Activated CD8-positive, alpha-beta memory T cell treated with anti-CD3 and anti-CD28 coated beads for 24 hours (primary cell): ENCODE data around the gene STARD7.
A peak's percentile ranks its signal among the peaks of the same experiment; 100 is the strongest.
"Not testable (repeated sequence)": the region's sequence is repeated elsewhere in the genome, so short reads cannot be mapped to it uniquely, and the experiment has no call there.

Source experiments
- DNase-seq: peaks from one replicate; pipeline ENCODE4 v3.0.0-alpha.2; 2020

Gene STARD7

DNA sequence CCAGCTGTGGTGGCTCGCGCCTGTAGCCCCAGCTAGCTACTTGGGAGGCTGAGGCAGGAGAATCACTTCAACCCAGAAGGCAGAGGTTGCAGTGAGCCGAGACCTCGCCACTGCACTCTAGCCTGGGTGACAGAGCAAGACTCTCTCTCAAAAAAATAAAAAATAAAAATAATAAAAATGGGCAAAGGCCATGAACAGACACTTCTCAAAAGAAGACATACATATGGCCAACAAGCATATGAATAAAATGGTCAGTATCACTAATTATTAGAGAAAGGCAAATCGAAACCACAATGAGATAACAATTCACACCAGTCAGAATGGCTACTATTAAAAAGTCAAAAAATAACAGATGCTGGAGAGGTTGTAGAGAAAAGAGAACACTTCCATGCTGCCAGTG is 48.3 kb downstream of the STARD7 start:
- DNase-seq, result not testable (repeated sequence)

DNA sequence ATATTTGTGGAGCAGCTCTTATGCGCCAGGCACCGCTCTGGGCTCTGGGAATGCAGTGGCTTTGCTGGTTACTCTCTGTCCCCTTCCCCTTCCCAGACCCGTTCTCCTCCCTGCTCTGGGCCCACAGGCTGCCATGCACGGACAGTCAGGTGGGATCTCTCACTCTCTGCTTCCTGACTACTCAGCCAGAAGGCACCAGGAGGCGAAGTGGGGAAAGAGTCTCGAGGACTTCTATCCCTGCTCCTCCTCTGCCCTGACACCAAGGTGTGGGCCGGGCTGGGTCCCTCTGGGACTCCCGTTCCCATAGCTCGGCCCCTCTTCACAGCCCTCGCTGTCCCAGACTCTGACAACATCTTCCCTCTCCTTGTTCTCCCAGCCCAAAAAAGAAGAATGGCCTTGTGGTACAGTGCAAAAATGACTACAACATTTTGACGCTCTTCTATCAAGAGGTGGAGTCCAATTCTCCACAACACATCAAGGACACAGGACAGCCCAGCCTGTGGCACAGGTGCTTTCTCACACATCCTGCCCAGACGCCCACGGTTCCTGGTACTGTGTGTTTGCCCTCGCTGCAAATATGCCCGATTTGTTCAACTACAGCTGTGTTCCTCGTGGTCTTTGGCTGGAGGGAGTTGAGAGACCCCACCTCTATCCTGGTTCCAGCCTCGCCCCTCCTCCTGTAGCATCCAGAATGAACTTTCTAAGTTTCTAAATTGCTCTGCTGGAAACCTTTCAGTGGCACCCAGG is 49.4 kb downstream of the STARD7 start:
- peak; percentile 78 for DNase-seq

DNA sequence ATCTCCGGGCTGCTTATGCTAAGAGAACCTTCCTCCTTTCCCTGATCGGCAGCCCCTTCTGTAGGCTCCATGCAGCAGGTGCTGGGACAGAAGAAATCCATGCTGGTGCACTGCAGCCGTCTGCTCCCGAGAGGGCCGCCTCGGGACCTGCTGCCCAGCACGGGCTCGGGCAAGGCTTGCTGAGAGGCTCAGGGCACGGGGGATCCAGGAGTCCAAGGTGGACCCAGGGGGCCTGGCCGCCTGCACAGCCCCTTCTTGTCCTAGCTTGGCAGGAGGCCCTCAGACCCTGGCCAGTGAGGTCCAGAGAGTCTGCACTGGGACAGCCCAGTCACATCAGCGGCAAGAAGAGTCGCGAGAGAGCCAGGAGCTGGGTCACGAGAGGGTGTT is 50.1 kb downstream of the STARD7 start:
- no peak for DNase-seq

DNA sequence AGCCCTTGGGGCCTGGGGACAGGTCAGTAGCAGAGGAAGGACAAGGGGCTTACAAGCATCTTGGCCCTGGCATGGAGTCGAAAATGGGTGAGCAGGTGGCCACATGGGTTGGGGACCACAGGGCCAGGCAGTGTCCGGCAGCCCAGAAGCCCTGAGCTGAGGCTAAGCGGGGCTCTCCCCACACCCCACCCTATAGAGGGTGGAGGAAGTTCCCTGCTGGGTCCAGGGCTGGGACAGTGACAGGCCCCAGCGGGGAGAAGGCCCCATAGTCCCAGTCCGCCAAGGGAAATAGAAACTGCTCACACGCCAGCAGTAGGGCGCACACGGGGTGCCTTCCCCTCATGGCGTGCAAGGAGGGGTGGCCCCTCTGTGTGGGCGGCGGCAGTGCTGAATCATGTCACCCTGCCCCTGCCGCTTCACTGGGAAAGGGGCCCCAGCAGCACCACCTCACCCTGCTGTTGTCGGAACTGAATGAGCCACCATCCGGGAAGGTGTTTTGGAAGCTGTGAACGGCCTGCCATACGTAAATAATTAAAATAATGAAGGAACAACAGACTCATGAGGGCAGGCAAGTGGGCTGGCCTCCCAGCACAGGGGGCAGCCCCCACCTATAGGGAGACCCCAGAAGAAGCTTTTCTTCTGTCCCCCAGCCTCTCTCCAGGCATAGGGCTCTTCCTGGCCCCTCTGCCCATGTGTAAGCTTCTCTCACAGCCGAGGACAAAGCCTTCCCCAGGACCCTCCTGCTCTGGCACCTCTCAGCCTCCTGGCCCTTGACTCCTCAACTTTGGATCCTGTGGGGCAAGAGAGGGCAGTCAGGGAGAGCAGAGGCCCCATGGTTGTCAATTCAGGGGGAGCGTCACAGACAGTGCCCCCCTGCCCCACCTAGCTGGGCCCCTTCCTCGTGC is 50.7 kb downstream of the STARD7 start:
- peak; percentile 97 for DNase-seq

DNA sequence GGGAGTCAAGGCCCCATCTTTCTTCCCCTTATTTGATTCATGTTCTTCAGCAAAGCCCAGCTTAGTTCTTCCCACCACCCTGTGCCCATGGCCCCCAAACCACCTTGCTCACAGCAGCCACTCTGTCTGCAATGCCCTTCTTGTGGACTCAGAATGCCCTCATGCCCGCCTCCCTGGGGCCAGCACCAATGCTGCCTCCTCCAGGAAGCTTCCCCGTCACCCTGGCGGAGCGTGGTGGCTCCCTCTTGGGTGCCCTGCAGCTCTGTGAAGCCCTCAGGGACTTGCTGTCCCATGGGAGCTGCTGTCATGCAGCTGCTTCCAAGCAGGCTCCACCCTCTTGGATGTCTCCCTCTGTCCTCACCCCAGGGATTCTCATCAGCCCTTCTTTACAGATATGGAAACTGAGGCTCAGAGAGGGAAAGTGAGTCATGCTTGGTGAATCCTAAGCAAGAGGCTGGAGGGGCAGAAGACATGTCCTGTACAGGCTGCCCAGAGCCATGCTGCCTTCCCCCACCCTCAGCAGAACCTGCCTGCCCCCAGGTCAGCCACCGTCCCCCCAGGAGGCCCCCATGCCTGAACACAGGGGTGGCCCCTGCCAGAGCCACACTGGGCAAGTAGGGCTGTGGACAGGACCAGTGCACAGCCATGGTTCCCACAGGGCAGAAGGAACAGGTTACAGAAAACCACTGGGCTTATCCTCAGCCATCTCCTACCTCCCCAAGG is 51.5 kb downstream of the STARD7 start:
- DNase-seq, result peak; percentile 78

DNA sequence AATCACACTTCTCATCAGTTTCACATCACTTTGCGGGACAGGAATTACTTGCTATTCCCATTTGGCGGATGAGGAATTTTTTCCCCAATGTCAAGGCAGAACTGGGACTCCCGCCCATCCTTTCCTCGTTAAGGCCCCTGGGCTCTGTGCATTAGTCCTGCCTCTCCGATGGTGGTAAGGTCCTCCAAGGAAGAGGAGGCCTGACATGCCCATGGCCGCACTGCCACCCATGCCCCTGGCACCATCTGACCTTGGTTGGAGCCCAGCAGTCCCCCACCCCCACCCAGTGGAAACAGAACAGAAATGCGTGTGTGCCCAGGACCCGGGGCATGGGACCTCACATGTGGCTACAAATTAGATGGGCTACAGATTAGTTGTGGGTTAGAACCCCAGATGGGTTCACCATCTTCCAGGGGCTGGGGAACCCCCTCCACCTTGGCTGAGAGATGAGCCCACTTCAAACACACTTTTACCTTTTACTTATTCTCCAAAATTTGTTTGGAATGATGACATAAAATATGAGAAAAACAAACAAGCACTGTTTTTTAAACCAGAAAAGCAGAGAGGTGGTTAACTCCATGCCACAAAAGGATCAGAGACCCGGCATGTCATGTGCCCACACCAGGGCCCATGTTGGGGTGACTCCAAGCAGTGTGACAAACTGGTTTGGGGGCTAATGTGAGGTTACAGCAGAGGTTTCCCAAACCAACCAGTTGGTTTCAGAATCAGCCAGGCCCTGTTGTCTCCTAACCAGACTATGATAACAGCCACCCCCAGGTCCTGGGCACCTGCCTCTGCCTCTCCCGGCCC is 52.4 kb downstream of the STARD7 start:
- DNase-seq, result peak; percentile 79

DNA sequence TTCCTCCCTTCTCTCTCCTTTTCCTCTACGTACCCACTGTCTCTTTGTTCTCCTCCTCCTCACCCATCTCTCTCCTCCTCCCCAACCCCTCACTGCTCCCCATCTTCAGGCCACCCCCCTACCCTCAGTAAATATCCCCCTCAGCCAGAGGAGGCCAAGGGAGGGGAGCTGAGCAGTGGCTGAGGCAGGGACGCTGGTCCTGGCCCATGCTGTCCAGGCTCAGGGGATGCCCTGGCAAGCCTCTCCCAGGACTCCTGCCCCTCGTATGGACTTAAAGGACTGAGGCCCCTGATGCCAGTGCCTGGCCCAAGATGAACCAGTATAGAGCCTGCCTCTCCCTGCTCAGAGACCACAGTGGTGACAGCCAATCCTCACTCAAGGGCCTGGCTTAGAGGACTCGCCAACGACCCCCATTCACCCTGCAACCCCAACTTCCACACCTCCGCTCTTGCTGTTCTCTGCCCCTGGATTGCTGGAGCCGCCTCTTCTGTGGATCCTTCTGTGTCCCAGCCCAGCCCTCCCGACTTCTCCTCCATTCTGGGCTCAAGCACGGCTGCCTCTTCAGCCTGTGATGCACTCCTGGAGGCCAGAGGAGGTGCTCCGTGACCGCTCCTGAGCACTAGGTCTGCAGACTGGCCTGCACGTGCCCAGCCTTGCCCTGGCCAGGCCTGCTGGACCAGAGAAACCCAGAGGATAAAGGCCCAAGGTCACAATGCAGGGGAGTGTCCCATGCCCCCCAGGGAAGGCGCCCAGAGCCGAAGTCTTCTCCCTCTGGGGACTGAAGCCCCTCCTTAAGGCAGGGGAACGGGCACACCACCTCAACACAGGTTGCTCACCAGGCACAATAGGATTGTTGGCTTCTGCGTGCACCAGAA is 53.9 kb downstream of the STARD7 start:
- no peak for DNase-seq

DNA sequence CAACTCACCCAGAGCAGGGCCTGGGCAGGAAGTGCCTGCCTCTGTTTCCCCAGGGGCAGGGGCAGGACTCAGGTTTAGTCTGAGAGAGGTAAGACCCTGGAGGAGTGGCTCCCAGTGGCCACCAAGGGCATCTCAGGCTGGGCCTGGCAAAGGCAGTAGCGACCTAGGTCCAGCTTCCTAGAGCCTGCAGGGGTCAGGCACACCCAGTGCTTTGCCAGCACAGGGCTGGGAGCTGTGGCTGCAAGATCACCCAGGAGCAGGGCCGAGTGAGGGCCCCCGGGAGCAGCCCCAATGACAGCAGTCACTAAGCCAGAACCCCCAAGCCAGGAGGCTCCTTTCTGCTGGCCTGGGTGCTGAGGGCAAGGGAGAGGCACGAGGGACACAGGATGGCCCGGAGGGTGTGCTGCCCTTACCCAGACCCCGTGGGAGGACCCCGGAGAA is 54.6 kb downstream of the STARD7 start:
- DNase-seq, result no peak

DNA sequence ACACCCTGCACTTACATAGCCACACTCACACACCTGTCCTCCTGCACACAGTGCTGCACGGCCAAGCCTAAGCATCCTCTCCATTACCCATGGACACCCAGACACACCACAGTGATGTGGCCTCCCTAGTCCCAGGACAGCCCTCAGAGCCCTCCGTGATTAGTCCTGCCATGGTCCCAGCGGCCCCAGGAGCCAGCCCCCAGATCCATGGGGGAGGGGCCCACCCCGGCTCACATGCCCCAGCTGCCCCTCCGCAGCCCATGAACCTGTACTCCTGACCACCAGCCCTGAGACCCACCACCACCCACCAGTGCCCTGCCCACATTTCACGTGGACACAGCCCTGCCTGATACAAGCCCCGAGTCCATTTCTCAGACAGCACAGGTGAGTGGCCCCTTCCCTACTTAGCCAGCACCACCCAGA is 55.3 kb downstream of the STARD7 start:
- DNase-seq, result no peak

DNA sequence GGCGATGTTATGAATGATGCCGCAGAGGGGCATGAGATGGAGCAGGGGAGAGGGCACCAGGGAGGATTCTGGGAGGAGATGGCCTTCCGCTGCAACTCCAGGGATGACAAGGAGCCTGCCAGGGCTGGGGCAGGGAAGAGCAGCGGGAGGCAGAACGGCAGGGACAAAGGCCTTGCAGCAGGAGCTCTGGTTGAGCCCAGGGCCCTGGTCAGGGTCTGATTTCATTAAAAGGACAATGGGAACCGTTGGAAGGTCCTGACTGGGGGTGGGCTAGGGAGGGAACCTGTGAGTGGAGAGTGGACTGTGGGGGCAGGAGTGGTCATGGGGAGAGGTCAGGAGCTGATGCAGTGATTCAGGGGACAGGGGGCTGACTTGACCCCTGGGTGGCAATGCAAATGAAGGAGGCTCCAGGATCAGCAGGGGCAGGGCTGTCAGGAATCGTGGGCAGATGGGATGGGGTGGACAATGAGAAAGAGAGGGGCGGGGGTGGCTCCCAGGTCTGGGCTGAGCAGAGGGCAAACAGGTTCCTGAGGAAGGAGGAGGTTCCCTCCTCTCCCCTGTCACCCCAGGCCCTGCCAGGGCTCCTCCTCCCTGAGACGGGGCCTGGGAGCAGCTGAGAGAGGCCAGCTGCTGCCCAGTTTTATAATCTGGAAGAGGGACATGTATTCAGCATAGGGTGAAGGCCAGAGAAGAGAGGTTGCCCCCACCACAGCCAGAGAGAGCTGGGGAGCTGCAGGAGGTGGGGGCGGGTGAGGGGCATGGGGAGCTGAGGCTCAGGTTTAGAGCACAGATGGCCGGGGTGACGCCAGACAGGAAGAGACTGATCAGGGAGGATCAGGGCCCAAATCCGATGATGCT is 56.1 kb downstream of the STARD7 start:
- DNase-seq, result no peak

DNA sequence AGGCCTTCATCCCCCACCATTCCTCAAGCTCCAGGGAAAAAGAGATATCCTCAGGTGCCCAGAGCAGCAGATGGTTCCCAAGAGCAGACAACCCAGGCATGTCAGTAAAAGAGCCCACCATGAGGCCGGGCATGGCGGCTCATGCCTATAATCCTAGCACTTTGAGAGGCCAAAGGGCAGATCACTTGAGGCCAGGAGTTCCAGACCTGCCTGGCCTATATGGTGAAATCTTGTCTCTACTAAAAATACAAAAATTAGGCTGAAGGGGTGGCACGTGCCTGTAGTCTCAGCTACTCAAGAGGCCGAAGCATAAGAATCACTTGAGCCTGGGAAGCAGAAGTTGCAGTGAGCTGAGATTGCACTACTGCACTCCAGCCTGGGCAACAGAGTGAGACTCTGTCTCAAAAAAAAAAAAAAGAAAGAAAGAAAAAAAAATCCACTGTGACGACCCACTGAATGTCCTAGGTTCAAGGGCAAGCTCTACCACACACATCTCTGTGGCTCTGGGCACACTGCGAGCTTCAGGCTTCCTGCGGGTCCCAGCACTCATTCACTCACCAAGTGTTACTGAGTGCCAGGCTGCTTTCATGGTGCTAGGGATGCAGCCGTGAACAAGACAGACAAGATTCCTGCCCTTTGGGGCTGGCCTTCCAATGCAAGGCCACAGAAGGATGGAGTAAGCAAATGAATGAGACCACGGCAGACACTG is 56.9 kb downstream of the STARD7 start:
- no peak for DNase-seq

DNA sequence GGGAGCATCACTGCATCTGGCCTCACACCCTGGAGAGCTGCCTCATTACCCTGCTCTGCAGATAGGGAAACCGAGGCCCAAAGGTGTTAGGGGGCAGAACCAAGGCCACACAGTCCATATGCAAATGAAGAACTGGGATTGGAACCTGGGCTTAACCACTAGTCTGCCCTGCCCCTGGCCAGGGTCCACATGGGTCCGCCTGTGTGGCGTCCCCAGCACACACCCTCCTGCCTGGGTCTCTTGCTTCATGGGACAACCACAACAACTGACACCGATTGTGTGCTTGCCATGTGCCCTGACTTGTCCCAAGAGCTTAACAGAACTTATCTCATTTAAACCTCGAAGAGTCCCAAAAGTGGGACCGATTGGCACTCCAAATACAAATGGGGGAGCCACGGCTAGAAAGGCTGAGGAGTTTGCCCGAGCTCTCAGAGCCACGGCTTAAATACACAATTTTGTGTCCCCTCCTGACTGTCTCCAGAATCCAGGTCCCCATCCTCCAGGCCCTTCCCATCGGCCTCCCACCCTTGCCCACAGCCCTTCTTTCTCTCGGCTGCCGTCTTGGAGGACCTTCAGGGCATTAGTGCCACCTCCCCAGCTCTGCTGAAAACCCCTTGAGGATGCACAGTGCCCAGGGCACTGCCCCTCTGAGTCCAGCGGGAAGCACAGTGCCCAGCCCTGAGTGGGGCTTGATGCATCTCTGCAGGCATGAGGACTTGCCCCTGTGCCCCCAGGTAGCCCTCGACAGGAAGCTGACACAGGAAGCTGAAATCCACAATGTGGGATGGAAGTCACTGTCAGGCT is 57.6 kb downstream of the STARD7 start:
- no peak for DNase-seq

DNA sequence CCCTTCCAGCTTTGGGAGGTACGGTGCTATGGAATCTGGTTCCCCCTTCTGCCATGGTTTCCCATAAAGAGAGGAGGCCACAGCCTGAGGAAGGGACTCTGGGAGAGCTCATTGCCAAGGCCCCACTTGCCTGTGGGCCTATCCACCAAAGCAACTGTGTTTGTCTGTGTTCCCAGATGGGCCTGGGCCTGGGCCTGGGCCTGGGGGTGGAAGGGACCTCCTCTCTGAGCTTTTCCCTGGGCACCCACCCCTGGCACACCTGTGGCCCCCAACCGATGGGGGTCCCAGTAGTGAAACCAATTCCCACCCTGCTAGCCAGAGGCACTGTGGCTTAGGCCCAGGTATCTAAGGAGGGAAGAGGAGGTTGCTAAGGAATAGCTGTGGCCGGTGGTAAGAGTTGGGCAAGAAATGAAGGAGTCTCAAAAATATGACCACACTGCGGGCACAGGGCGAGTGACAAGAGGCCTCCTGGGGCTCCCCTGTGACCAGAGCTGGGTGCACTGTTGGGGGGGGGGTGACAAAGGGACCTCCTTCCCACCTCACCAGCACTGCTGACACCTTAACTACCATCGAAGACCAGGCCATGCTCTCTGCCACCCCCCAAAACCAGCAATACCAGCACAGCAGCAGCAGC is 58.5 kb downstream of the STARD7 start:
- no peak for DNase-seq

DNA sequence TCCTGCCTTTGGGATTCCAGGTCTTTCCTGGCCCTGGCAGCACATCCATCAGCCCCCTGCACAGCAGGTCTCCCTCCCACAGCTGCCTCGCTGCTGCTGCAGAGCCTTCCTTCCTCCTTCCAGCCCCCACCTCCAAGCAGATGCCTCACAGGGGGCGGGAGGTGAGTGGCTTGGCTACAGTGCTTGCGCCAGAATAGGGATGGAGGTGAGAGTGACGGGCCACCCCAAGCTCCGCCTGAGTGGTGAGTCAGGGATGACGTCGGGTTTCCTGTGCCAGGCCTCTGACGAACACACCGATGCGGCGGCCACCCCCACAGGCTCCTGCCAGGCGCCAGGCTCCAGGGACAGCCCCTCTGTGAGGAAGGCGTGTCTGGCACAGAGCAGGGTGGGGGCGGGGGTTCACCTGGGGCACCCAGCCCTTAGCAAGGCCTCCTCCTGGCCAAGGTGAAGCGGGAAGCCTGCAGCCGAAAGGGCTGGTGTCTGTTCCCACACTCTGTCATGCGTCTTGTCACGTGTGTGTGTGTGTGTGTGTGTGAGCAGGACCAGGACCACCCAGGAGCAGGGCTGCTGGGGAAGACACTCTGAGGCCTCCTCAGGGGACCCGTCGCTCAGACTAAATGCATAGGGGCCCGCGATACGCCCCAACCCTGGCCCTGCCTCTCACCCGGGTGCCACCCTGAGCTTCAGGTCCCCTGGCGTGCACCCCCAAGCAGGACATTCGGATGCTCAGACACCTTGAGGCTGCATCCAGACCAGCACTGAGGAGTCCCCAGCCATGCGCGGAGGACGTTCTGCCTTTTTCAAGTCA is 60.0 kb downstream of the STARD7 start:
- DNase-seq, result peak; percentile 96

DNA sequence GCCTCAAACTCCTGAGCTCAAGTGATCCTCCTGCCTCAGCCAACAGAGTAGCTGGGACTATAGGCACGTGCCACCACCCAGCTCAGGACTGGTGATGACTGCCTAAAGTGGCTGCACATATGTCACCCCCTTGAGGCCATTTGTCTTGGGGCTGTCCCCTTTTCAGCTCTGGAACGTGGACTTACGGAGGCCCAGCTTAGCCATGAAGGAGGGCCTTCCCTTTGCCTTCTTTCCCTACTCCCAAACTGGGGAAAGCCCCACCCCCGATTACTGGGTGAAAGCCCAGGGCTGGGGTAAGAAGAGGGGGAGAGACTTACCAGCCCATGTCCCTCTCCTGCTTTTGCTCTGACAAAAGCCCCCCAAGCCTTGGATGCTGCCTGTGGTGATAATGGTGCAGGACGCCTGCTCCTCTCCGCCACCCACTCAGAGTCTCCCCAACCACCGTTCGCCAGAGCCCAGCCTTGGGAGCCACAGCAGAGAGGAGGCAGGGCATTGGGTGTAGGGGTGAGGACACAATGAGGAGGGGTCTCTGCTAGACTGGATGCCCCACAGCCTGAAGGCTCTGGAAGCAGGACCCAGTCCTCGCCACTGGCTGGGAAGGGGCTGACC is 60.9 kb downstream of the STARD7 start:
- peak; percentile 71 for DNase-seq

DNA sequence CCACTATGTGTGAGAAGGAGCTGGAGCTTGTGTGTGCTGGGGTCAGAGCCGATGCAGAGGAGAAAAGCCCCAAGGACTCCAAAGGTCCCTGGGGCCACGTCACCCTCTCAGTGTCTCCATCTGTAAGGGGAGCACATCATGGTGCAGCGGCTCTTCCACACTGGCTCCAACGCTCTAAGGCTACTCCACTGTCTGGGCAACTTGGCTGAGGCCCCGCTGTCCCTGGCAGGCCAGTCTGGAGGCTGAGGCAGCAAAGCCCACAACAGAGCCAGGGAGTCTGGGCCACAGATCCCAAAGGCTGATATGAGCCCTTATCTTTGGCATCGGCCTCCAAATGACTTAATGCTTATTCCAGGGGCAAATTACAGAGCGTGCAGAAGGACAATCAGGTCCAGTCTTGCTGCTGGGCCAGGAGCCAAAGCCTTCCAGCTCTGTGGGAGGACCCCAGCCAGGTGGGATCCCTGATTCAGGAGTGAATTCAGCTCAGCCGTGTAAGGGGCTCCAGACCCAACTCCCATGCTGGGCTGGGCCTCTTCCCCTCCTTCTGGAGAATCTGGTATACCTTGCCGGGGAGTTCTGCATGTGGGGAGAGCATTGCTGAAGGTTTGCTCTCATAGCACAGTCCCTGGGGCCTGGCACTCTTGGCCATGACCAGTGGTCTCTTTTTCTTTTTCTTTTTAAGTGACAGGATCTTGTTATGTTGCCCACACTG is 61.6 kb downstream of the STARD7 start:
- DNase-seq, result no peak
